Activated CD8-positive, alpha-beta memory T cell treated with anti-CD3 and anti-CD28 coated beads for 48 hours (primary cell): ENCODE data around the gene ENTR1.
"Not testable (repeated sequence)": the region's sequence is repeated elsewhere in the genome, so short reads cannot be mapped to it uniquely, and the experiment has no call there.

Source experiments
- DNase-seq, 3 experiments: peaks; one replicate each; pipeline ENCODE4 v3.0.0-alpha.2; 2020; ENCODE audit warnings: low read depth in 2 of 3, low spot score in 2 of 3

The ENTR1 gene

DNA sequence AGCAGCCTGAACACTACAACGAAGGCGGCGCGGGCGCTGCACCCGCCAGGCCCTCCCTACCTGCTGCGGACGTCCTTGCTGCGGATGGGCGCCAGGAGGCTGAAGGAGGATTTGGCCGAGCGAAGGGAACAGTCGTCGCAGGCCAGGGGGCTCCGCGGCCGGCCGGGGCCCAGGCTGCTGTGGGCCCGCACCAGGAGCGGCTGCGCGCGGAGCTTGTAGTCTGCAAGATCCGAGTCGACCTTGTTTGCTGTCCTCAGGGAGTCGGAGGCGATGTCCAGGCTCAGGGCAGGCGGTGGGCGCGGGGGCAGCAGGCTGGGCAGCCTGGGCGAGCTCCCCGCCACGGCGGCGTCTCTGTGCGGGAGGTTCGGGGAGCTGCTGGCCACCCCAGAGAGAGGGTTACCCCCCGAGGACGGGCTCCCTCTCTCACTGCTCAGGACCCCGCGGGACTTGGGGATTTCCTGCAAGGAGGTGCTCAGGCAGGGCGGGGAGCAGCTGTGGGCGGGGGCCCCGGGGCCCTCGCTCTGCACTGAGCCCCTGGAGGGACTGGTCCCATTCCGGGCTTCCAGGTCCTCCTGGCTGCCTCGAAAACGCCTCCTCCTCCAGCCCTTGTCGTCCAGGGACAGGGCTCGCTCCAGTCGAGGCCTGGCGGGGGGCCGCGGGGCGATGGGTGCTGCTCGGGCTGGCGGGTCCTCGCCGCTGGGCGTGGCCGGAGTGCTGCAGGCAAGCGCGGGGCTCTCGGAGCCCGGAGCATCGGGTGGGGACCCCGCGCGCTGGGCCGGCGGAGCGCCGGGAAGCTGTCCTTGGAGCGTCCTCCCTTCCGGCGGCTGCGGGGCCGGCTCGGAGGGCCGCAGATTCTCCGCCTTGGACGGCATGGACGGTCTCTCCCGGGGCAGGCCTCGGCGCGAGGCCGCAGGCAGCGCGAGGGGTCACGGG lies 28.4 kb upstream of the ENTR1 start:
- DNase-seq: peak; percentile 22 to 58 (median 44)

DNA sequence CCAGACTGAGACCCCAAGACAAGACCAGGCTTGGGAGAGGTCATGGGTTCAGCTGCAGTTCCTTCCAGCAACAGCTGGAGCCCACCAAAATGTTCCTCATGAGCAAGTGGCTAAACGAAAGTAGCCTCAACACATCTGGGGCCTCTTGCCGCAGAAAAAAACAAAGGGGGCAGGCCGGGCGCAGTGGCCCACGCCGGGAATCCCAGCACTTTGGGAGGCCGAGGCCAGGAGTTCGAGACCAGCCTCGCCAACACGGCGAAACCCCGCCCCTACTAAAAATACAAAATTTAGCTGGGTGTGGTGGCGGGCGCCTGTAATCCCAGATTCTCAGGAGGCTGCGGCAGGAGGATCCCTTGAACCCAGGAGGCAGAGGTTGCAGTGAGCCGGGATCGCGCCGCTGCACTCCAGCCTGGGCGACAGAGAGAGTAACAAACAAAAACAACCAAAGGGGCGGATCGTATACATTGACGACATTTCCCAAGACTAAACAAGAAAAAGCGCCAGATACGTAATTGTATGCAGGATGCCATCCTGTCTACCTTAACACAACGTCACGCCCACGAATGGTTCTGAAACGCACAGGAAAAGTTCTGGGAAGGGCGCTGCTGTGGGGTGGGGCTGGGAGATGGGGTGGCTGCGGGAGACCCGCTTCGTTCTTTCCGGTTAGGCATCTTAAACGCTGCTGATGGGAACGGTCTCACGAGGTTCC lies 27.6 kb upstream of the ENTR1 start:
- no peak for DNase-seq

DNA sequence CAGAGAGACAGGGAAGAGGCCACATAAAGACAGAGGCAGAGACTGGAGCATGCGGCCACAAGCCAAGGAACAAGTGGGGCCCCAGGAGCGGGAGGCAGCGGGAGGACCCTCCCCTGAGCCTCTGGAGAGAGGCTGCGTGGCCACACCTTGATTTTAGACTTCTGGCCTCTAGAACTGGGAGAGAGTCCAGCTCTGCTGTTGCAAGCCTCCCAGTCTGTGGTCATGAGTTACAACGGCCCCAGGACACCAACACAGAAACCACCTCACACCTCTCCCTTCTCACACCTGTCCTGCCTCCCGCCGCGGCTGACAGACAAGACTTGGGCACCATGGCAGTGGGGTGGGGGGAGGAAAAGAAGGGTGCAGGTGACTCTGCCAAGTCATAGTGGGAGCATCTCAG lies 27.0 kb upstream of the ENTR1 start:
- DNase-seq: no peak

DNA sequence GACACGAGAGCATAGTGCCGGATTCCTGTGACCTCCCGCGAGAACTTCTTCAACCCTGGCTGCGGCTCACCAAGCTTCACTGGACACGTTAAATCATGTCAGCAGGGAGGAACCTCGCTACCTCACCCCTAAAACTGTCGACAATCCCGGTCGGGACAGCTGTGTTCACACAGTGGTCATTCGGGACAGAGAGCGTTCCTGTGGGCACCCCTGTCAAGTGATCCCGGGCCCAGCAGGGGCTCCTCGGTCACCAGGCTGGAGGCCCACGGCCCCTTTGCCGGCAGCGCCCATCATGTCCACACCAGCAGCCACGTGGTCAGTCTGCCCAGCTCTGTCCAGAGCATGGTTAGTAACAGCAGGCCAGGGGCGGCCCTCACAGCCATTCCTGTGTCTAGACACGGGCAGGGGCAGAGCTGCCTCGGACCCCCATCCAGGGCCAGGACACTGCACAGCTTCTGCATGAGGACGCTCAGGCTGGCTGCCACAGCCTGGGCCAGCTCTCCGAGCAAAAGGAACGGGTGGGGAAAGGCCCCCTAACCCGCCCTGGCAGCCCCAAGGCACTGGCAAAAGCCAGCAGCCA lies 25.7 kb upstream of the ENTR1 start:
- DNase-seq: no peak

DNA sequence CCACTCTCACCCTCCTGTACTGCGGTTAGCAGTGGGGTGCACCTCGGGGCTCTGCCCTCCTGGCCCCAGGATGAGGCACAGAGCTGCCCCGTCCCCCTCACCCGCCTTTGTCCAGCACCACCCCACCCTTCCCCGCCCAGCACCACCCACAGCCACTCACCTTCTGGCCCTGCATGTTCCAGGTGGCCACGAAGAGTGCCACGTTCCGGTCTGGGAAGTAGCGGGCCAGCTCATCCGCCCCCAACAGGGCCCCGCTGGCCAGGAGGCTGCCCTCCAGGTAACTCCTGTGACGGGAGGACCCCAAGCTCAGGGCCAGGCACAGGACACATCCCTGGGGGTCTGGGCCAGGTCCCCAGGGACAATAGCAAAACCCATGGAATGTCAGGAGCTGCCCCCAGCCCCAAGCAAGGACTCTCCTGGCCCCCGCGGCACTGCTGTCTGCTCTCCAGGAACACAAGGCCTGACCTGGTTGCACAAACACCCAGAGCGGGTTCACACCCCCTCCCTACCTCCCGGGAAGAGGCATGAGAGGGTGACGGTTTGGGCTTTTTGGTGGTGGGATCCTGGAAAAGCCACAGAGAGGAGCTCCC lies 24.3 kb upstream of the ENTR1 start:
- DNase-seq: no peak

DNA sequence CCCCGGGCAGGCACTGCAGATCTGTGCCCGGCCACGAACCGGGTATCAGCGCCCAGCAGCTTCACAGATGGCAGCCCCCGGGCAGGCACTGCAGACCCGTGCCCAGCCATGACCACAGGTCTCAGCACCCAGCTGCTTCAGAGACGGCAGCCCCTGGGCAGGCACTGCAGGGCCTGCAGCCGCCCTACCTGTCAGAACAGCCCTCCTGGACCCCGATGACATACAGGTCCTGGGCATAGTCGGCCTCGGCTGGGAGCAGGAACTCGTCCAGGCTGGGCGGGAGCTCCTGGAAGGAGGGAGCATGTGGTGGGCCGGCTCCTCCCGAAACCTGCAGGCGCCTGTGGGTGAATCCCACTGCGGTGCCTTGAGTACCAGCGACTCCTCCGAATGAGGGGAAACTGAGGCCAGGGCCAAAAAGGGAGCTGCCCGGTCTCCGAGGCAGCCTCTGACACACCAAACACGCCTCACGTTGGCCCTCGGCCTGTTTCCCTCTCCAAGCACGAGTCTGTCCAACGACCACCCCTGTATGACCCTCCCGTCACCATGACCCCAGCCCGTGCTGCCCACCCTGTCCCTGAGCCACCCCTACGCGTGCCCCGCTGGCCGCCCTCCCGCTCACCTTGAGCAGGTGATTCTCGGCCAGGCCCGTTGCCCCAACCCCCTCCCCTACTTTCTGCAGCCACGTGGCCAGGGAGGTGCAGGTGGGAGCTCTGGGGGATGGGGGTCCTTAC lies 23.6 kb upstream of the ENTR1 start:
- DNase-seq: no peak

DNA sequence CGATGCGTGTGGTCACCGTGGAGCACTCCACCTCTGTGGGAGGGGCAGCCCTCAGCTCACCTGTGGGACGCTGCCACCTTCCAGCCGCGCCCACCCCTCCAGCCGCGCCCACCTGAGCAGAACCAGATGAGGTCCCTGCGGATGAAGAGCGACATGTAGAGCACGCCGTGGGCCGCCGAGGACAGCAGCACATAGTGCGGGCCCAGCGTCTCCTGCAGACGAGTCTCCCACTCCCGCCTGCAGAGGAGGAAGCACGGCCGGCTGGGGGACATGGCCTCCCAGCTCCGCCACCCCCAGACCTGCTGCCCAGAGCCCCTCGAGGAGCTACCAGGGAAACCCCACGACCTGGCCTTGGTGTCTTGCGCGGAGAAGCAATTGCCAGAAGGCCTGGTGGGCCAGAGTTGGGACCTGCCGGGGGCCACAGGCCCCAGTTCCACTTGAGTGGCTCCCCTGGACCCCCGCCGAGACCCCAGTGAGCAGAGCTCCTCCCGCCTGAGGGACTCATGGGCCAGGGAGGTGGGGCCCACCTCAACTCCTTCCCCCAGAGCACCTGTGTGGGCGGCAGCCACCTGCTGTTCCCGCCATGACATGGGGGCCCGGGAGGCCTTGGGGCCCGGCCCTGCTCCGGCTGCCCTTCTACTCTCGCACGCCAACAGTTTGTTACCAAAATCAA lies 22.8 kb upstream of the ENTR1 start:
- DNase-seq: no peak

DNA sequence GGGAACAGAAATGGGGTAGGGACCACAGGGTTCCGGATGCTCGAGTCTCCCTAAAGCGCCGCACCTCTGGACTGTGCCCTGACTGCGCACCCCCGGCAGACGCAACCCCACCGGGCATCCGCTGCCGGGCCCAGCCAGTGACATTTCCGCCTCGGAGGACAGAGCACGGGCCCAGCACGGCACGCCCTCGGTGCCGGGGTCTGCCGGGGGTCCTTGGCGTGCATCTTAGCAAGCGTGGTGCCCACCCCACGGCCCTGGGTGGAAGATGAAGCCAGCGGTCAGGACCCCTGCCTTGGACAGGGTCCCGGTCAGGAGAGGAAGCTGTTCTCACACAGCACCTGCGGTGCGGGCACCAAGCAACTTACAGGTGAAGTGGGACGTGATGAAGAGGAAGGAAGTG lies 22.2 kb upstream of the ENTR1 start:
- no peak for DNase-seq

DNA sequence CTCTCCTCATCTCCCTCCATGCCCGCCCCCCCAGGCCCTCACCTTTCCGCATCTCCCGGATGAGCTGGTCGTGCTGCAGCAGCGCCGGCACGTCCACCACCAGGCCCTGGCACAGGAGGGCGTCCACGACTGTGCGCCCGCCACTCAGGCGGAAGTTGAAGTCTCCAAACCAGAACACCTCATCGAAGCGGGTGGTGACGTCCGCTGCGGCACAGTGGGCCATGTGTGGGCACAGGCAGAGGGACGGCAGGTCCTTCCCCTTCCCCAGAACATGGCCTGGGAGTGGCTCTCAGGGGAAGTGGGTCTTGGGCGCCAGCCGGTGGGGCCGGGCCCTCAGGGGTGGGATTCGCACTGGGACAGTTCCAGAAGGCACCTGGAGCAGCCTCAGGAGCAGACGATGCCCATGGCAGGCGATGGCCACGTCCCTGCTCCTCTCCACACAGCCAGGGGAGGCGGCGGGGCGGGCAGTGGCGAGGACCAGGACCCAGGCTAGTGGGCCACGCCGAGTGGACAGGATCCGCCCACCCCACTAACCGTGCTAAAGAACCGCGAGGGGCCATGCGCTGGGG lies 21.5 kb upstream of the ENTR1 start:
- DNase-seq: no peak

DNA sequence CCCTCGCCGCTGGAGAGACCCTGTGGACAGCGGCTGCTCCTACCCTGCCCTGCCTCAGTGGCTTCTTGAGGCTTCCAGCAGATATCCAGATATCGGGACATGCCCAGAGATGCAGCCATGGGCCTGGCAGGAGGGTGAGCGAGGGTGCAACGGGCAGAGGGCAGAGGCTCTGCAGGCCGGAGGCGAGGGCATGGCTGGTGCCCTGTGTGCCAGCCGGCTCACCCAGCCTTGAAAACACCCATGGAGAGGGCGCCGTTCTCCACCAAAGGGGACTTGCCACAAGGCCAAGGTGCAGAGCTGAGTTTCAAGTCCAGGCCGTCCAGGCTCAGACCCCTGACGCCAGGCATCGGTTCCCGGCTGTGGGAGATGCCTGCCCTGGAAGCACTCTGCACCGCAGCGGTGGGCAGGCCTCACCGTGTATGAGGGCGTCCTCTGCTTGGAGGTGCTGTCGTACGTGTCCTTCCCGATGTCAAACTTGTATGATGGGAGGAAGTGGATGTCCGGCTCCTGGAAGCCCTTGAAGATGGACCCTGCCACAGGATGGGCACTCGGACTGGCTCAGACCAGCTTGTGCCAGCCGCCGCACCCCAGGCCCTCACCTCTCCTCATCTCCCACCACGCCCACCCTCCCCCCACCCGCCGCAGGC lies 20.3 kb upstream of the ENTR1 start:
- no peak for DNase-seq

DNA sequence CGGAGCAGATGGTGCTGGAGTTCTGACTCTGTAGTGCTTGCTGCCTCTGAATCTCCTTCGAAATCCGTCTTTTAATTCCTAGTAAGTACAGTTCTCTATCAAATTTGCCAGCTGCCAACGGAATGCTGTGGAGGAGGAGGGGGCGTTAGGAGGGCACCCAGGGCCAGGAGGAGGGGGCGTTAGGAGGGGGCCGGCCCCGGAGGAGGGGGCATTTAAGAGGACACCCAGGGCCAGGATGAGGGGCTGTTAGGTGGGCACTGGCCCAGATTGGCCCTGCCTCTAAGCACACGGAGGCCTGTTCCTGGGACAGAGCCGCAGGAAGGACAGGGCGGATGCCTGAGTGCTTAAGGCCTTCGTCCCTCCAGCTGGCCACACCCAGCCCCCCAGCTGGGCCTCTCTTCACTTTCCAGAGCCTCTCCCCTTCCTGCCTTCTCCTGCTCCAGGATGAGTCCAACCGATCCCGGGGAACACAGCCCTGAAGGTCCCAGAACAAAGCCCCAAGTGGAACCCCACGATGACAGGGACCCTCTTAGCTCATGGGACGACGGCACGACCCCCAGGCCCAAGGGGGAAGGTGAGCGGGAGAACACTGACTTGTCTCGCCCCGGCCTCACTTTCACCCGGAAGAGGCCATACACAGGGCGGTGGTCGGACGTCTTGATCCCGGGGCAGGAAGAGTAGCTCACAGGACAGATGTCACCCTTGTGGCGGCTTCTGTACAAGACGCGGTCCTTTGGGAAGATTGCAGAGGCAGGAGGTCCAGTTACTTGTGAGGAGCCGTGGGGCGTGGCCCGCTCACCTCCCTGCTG lies 19.5 kb upstream of the ENTR1 start:
- DNase-seq: no peak

DNA sequence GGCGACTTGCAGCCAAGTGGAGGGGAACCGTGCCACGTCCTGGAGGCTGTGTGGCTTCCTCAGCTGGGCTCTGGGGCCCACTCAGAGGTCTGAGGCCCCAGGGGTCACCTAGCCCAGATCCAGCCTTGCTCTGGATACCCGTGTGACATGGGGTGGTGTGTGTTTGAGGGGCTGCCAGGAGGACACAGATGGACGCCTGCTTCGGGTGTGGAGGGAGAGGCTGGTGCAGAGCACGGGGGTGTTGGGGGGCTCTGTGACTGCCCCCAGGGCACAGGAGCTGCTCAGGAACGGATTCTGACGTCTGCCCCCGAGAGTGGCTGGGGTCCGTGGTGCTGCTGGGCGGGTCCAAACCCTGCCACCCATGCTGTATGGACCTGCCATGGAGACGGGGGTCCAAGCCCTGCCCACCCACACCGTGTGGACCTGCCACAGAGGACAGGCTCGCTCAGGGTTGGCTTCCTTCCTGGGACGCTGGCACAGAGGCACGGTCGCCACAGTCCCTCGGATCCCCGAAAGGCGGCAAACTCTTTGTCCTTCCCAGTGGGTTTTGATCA lies 18.7 kb upstream of the ENTR1 start:
- no peak for DNase-seq

DNA sequence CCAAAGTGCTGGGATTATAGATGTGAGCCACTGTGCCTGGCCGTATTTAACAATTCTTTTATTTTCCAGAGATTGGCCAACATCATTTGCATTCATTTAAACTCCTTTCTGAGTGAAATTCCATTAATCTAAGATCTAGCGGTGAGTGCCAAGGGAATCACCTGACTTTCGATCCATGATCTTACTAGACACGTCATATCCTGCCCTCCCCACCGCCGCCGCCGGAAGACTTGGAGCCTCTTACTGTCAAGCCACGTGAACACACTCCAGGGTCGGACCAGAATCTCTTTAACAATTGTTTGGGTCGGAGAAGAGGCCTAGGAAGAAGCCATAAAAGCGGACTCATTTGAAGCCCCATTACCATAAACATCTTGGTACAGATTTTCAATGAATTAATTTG lies 16.4 kb upstream of the ENTR1 start:
- DNase-seq: no peak

DNA sequence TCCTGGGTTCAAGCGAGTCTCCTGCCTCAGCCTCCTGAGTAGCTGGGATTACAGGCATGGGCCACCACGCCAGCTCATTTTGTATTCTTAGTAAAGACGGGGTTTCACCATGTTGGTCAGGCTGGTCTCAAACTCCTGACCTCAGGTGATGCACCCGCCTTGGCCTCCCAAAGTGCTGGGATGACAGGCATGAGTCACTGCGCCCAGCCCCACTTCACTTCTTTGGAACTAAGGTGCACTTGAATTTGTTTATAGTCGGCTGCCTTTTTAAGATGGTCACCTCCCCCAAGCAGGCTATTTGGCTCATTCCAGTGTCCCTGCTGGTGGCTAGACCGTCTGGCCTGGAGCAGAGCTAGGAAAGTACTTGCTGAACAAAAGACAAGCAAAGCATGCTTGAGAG lies 15.0 kb upstream of the ENTR1 start:
- not testable (repeated sequence) for DNase-seq

DNA sequence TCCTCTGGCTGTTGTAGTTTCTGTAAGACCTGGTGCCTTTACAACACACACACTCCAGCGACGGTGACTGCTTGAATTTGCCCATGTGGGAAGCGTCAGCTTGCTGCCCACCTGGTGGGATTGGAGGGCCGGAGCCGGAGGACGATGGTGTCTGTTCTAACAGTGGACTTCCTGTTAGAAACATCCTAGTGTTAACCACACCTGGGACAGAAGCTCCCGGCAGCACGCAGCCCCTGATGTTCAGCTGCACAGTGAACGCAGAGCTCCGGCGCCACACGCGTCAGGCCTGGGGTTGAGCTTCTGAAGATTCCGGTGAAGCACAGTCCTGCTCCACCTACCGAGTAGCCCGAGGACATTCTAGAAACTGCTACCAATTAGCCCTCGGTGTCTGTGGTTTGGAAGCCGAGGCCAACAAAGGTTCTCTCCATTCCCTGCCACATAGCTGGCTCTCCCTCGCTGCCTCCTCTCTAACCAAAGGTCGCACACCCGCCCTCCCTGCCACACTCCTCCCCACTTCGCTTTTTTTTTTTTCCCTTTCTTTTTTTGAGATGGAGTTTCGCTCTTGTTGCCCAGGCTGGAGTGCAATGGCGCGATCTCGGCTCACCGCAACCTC lies 14.4 kb upstream of the ENTR1 start:
- DNase-seq: no peak

DNA sequence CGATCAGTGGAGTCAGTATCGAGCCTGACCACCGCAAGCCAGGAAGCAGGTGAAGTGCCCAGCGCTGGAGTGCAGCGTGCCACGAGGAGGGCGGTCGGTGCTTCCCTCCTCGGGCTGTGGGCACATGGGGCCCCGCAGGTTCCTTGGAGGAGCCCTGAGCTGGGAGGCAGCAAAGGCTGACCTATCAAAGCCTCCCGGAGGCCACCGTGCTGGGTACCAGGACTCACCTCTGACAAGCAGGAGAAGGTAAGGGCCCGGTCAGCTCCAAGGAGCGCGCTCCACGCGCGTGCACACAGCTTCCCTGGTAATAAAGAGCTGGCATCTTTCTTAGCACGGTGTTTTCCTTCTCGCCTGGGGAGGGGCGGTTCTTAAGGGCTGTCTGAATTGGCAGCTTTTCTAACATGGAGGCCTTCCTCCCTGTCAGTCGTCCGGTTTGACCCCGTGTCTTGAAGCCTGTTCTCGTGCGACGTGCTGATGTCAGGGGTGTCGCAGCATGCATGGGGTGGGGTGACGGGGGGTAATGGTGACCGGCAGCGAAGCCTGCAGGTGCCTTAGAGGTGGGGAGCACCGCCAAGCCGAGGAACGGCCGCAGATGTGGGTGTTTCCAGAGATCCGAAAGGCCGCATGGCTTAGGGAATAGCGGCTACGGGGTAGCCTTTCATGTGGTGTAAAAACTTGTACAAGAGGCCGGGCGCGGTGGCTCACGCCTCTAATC lies 13.2 kb upstream of the ENTR1 start:
- DNase-seq: no peak

DNA sequence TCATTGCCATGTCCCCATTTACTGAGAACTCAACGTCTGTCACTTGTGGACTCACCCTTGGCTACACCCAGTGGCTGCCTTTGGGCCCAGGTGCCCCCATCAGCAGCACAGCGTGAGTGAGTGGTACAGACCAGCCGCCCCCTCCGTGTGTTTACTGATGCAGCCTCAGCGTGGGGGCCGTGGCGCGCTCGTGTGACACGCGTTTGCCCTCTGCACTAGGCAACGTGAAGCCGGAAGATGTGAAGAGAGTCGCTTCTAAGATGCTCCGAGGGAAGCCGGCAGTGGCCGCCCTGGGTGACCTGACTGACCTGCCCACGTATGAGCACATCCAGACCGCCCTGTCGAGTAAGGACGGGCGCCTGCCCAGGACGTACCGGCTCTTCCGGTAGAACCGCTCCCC lies 12.5 kb upstream of the ENTR1 start:
- no peak for DNase-seq

DNA sequence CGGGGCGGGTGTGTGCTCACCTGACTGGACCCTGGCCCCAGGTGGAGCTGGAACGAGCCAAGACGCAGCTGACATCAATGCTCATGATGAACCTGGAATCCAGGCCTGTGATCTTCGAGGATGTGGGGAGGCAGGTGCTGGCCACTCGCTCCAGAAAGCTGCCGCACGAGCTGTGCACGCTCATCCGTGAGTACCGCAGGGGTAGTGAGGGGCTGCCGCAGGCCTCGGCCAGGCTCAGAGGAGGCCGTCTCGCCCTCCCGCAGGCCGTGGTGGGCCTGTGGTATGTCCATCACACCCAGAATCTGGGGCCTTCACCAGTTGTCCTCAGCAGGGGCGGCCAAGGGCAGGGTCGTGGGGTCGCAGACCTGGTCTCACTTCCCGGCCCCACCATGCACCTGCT lies 11.4 kb upstream of the ENTR1 start:
- DNase-seq: no peak
